Gastrocnemius medialis (tissue), 4 donors: ENCODE measurements around the gene ZNF606. TPM values are rescaled to one million over a fixed set of nuclear protein-coding genes. Genes with fewer than 3 reads are reported as not detected.

Source experiments
- ATAC-seq, 2 donors: fragments of 150-250 bp; one replicate each; pipeline ENCODE4 v1.9.1; 2016
- DNase-seq, 2 donors: peaks; one replicate each; pipeline ENCODE4 v3.0.0-alpha.2; 2019
- H3K27ac ChIP-seq, 4 donors: fragments of 200-600 bp; sonication (generic); 1 replicate in 1 of 4; 2 replicates in 3 of 4; pipeline ENCODE4 v1.5.1; 2016 to 2018; ENCODE audit warnings: mild to moderate bottlenecking in 2 of 4, moderate library complexity in 1 of 4
- H3K27me3 ChIP-seq, 3 donors: fragments of 200-600 bp; sonication (generic) in 2 of 3; 1 replicate in 1 of 3; 2 replicates in 2 of 3; pipeline versions ENCODE4 v1.5.1 to v1.6.0; 2016 to 2019; ENCODE audit warnings: mild to moderate bottlenecking in 1 of 3, moderate library complexity in 1 of 3
- H3K36me3 ChIP-seq, 2 donors: fragments of 200-600 bp; sonication (generic) in 1 of 2; one replicate each; pipeline ENCODE4 v1.5.1; 2017 to 2018
- H3K4me1 ChIP-seq, 2 donors: fragments of 200-600 bp; sonication (generic) in 1 of 2; one replicate each; pipeline ENCODE4 v1.5.1; 2016 to 2017; ENCODE audit warnings: mild to moderate bottlenecking in 2 of 2
- H3K4me3 ChIP-seq, 4 donors: fragments of 200-600 bp; sonication (generic) in 3 of 4; 1 replicate in 1 of 4; 2 replicates in 3 of 4; pipeline ENCODE4 v1.5.1; 2016 to 2019; ENCODE audit warnings: mild to moderate bottlenecking in 2 of 4
- H3K9me3 ChIP-seq, 3 donors: fragments of 200-600 bp; sonication (generic) in 2 of 3; 1 replicate in 1 of 3; 2 replicates in 2 of 3; pipeline ENCODE4 v1.5.1; 2016 to 2019
- CTCF ChIP-seq, 5 experiments: fragments of 450-650 bp in 3 of 5; fragments of 200-600 bp in 2 of 5; sonication (generic) in 2 of 5; IDR thresholded peaks in 4 of 5; conservative IDR thresholded peaks in 1 of 5; 1 replicate in 4 of 5; 2 replicates in 1 of 5; pipeline ENCODE4 v1.5.1; 2016 to 2019; ENCODE audit warnings: antibody characterized with exemption in 5 of 5, mild to moderate bottlenecking in 3 of 5, moderate library complexity in 3 of 5
- POLR2A ChIP-seq, 2 donors: fragments of 450-650 bp; IDR thresholded peaks; one replicate each; pipeline ENCODE4 v1.6.1; 2017; ENCODE audit warnings: antibody characterized with exemption in 2 of 2, mild to moderate bottlenecking in 2 of 2, moderate library complexity in 2 of 2
- in situ Hi-C, 4 donors: fragments of 200-750 bp; cut with MboI; loops; one replicate each; pipeline versions ENCODE4 v1.15.0 to v1.8.0; 2017; ENCODE audit warnings: low sequenced_read_pairs in 4 of 4
- intact Hi-C: fragments of 100-400 bp; cut with DNase I; formaldehyde crosslinking; loops from one replicate; pipeline ENCODE4 v1.15.1; 2023; ENCODE audit warnings: low total_unique reads
- total RNA-seq, 4 donors: library from RNA; depleted of rRNA; stranded (reverse); fragments of >200 nt; gene quantifications; one replicate each; pipeline versions ENCODE4 v1.1.0 to v1.2.3, GENCODE V29; 2016

Gene ZNF606
- total RNA-seq, 4 donors from 2014 or later = 2.9 to 15.3 (median 6.6) TPM

GRCh38 chr19:58040751-58041525, 38.3 kb upstream of the ZNF606 start:
- H3K27ac ChIP-seq = no peak overlapping the region
- H3K36me3 ChIP-seq = no peaks in the 10 kb centered on the region
- no peaks in the 10 kb centered on the region for H3K4me1 ChIP-seq
- peaks cover 0 to 9% (median 7%) of the 10 kb centered on the region in 3 donors for H3K27me3 ChIP-seq
- in situ Hi-C loops (no loop called here), intact Hi-C loops (no loop called here)
- ATAC-seq (no peak), DNase-seq (no peak)
- TF ChIP-seq CTCF (IDR thresholded peaks at IDR 0.05 in 4 of 5, conservative IDR thresholded peaks at IDR 0.05 in 1 of 5) = no peak
- no peaks in the 10 kb centered on the region for H3K9me3 ChIP-seq
- H3K4me3 ChIP-seq = no peak overlapping the region

- Histone ChIP-seq H3K27ac (no peak overlapping the region), H3K27me3 (peaks cover 8 to 27% (median 25%) of the 10 kb centered on the region in 3 donors), H3K36me3 (no peaks in the 10 kb centered on the region), H3K4me3 (no peak overlapping the region), H3K9me3 (no peaks in the 10 kb centered on the region), H3K4me1 (no peaks in the 10 kb centered on the region)
- in situ Hi-C loops = no loop called here
- no peak for DNase-seq
- intact Hi-C loops = no loop called here
- ATAC-seq = no peak
- TF ChIP-seq CTCF (IDR thresholded peaks at IDR 0.05 in 4 of 5, conservative IDR thresholded peaks at IDR 0.05 in 1 of 5) (no peak), POLR2A (IDR thresholded peaks at IDR 0.05) (no peak)
Observed at GRCh38 chr19:58038688-58039204, 36.1 kb upstream of the ZNF606 start.

- peaks cover 0 to 6% (median 0%) of the 10 kb centered on the region in 3 donors for H3K9me3 ChIP-seq
- no peaks in the 10 kb centered on the region for H3K4me1 ChIP-seq
- ATAC-seq (no peak), DNase-seq (no peak)
- peaks cover 8 to 33% (median 31%) of the 10 kb centered on the region in 3 donors for H3K27me3 ChIP-seq
- no peak overlapping the region for H3K27ac ChIP-seq
- intact Hi-C loops = no loop called here
- no peaks in the 10 kb centered on the region for H3K36me3 ChIP-seq
- TF ChIP-seq POLR2A (IDR thresholded peaks at IDR 0.05) = no peak
- no peak for TF ChIP-seq CTCF (IDR thresholded peaks at IDR 0.05 in 4 of 5, conservative IDR thresholded peaks at IDR 0.05 in 1 of 5)
- no peak overlapping the region for H3K4me3 ChIP-seq
- in situ Hi-C loops = no loop called here
Observed at GRCh38 chr19:58037927-58038687, 35.5 kb upstream of the ZNF606 start.

GRCh38 chr19:58035863-58036262, 33.2 kb upstream of the ZNF606 start:
- no peak overlapping the region for H3K27ac ChIP-seq
- ATAC-seq (no peak), DNase-seq (no peak)
- in situ Hi-C loops (no loop called here), intact Hi-C loops (no loop called here)
- H3K4me3 ChIP-seq = no peak overlapping the region
- H3K4me1 ChIP-seq = no peaks in the 10 kb centered on the region
- no peak for TF ChIP-seq POLR2A (IDR thresholded peaks at IDR 0.05)
- TF ChIP-seq CTCF (IDR thresholded peaks at IDR 0.05 in 4 of 5, conservative IDR thresholded peaks at IDR 0.05 in 1 of 5) = no peak
- H3K36me3 ChIP-seq = no peaks in the 10 kb centered on the region
- peaks cover 8 to 34% (median 33%) of the 10 kb centered on the region in 3 donors for H3K27me3 ChIP-seq
- peaks cover 0 to 8% (median 0%) of the 10 kb centered on the region in 3 donors for H3K9me3 ChIP-seq
